Endothelial cell of umbilical vein (primary cell): ENCODE measurements around the gene KCNJ15. TPM values are rescaled to one million over a fixed set of nuclear protein-coding genes. Genes with fewer than 3 reads are reported as not detected.

Source experiments
- BruUV-seq: library from RNA; stranded (reverse); fragments of 400-500 nt; replicated peaks from 2 replicates; lab custom pipeline; 2021; lab: Mats Ljungman, UMichigan
- CTCF ChIA-PET: fragments of 300-600, 350-600 bp; sonication (Branson Sonifier 250); formaldehyde crosslinking; loops from one replicate; lab custom pipeline; 2021; ENCODE audit warnings: antibody characterized with exemption, inconsistent platforms; lab: Charles Lee
- POLR2A ChIA-PET: fragments of 300-600, 350-600 bp; sonication (Branson Sonifier 250); formaldehyde crosslinking; loops from one replicate; lab custom pipeline; 2021; ENCODE audit warnings: antibody characterized with exemption, inconsistent platforms; lab: Charles Lee
- DNase-seq: peaks from one replicate; pipeline ENCODE4 v3.0.0-alpha.2; 2011; ENCODE audit warnings: low read depth, low spot score
- FAIRE-seq: peaks from 2 replicates; lab custom pipeline; 2011; peaks lifted over from hg19 to GRCh38; lab: Jason Lieb, UNC
- H2AFZ ChIP-seq: 2 replicates; pipeline ENCODE4 v1.6.0; 2012; ENCODE audit warnings: low read depth, low read length, control low read depth, inconsistent platforms
- H3K27ac ChIP-seq: 2 replicates; pipeline ENCODE4 v1.5.1; 2011; ENCODE audit warnings: low read depth, mild to moderate bottlenecking, control low read depth, low read length, moderate library complexity; ENCODE audit not compliant: insufficient read depth
- H3K27me3 ChIP-seq, 2 experiments: 2 replicates each; pipeline versions ENCODE4 v1.6.0 to v1.6.1; 2011; ENCODE audit warnings: low read length in 2 of 2, mixed read lengths in 1 of 2; ENCODE audit not compliant: control insufficient read depth in 2 of 2, insufficient read depth in 2 of 2
- H3K36me3 ChIP-seq, 2 experiments: 2 replicates in 1 of 2; 3 replicates in 1 of 2; pipeline ENCODE4 v1.5.1; 2011; ENCODE audit warnings: low read length in 2 of 2, mild to moderate bottlenecking in 1 of 2, moderate library complexity in 1 of 2; ENCODE audit not compliant: control insufficient read depth in 2 of 2, insufficient read depth in 2 of 2; ENCODE audit errors: extremely low read depth in 1 of 2
- H3K4me1 ChIP-seq: 3 replicates; pipeline ENCODE4 v1.5.1; 2011; ENCODE audit warnings: mild to moderate bottlenecking, low read length; ENCODE audit not compliant: control insufficient read depth, insufficient read depth; ENCODE audit errors: extremely low read depth
- H3K4me2 ChIP-seq: 2 replicates; pipeline ENCODE4 v1.6.1; 2011; ENCODE audit warnings: low read length, control low read depth, mixed read lengths; ENCODE audit not compliant: insufficient read depth
- H3K4me3 ChIP-seq, 3 experiments: fragments of 200-600 bp in 1 of 3; sonication (generic), shearing (Covaris generic) in 1 of 3; replicated peaks in 1 of 3; 2 replicates each; pipeline ENCODE4 v1.5.1; 2011 to 2016; ENCODE audit warnings: control low read depth in 3 of 3, low read length in 3 of 3, mild to moderate bottlenecking in 2 of 3, inconsistent platforms in 1 of 3, low read depth in 1 of 3, moderate library complexity in 1 of 3; ENCODE audit not compliant: insufficient read depth in 1 of 3
- H3K79me2 ChIP-seq: 2 replicates; pipeline ENCODE4 v1.6.0; 2012; ENCODE audit warnings: low read length, inconsistent platforms; ENCODE audit not compliant: control insufficient read depth, insufficient read depth
- H3K9ac ChIP-seq: replicated peaks from 2 replicates; pipeline ENCODE3; 2011; ENCODE audit warnings: low read length, control low read depth; ENCODE audit not compliant: insufficient read depth; ENCODE audit errors: extremely low read depth
- H3K9me1 ChIP-seq: replicated peaks from 3 replicates; pipeline ENCODE4 v1.6.0; 2011; ENCODE audit warnings: mild to moderate bottlenecking, low read length; ENCODE audit not compliant: control insufficient read depth, insufficient read depth; ENCODE audit errors: extremely low read depth
- H3K9me3 ChIP-seq: replicated peaks from 2 replicates; pipeline ENCODE4 v1.5.1; 2012; ENCODE audit warnings: low read length, inconsistent platforms; ENCODE audit not compliant: control insufficient read depth, insufficient read depth
- H4K20me1 ChIP-seq: replicated peaks from 2 replicates; pipeline ENCODE3; 2011; ENCODE audit warnings: mild to moderate bottlenecking, low read length; ENCODE audit not compliant: control insufficient read depth, insufficient read depth; ENCODE audit errors: extremely low read depth
- EZH2 ChIP-seq: IDR thresholded peaks from 2 replicates; pipeline ENCODE4 v1.6.1; 2012; ENCODE audit warnings: borderline replicate concordance, low read depth, mild to moderate bottlenecking, moderate library complexity, low read length, inconsistent platforms; ENCODE audit not compliant: severe bottlenecking
- FOS ChIP-seq: IDR thresholded peaks from 2 replicates; pipeline ENCODE4 v1.6.1; 2011; ENCODE audit warnings: mild to moderate bottlenecking, low read length, moderate library complexity, borderline replicate concordance; ENCODE audit not compliant: insufficient read depth
- GATA2 ChIP-seq: IDR thresholded peaks from 2 replicates; pipeline ENCODE4 v1.7.0; 2011; ENCODE audit warnings: low read depth, mild to moderate bottlenecking, moderate library complexity, mixed read lengths, low read length; ENCODE audit not compliant: insufficient read length, insufficient read depth
- JUN ChIP-seq: IDR thresholded peaks from 2 replicates; pipeline ENCODE4 v1.6.1; 2011; ENCODE audit warnings: borderline replicate concordance, low read depth; ENCODE audit not compliant: insufficient read length, insufficient read depth
- MYC ChIP-seq: IDR thresholded peaks from one replicate; pipeline ENCODE4 v1.6.1; 2011; ENCODE audit warnings: mild to moderate bottlenecking, low read depth, low read length
- POLR2A ChIP-seq: IDR thresholded peaks from 2 replicates; pipeline ENCODE4 v1.6.1; 2012; ENCODE audit warnings: low read depth, mild to moderate bottlenecking, control low read depth, low read length
- POLR2AphosphoS5 ChIP-seq: IDR thresholded peaks from 2 replicates; pipeline ENCODE4 v1.6.1; 2012; ENCODE audit warnings: low read depth, mild to moderate bottlenecking, control low read depth, low read length, moderate library complexity; ENCODE audit not compliant: insufficient read depth
- dilution Hi-C: fragments of 300-500 bp; cut with MboI; formaldehyde crosslinking; loops from one replicate; pipeline ENCODE4 v1.15.0; 2019; ENCODE audit warnings: low sequenced_read_pairs; ENCODE audit not compliant: extremely low pct_ligation_motif_present
- intact Hi-C: fragments of 100-400 bp; cut with micrococcal nuclease; formaldehyde crosslinking; loops from one replicate; pipeline ENCODE4 v1.10.0; 2022
- polyA plus RNA-seq, 4 experiments: library from polyadenylated mRNA; depleted of rRNA in 3 of 4; stranded (reverse) in 3 of 4; unstranded in 1 of 4; fragments of >200 nt; gene quantifications; 2 replicates each; pipeline versions ENCODE4 v1.2.1 to v1.2.3, GENCODE V29; 2011 to 2012; ENCODE audit warnings: missing spikeins in 1 of 4
- total RNA-seq: library from RNA; stranded (reverse); gene quantifications from 2 replicates; pipeline ENCODE4 v1.2.3, GENCODE V29; 2021
- TF ChIP-seq, protein P1 (sequence below): IDR thresholded peaks from 2 replicates; pipeline ENCODE4 v1.6.1; 2011; ENCODE audit not compliant: insufficient read depth, insufficient read length
- TF ChIP-seq, protein P2 (sequence below), 2 donors: IDR thresholded peaks; 1 replicate in 1 of 2; 2 replicates in 1 of 2; pipeline ENCODE4 v1.5.1; 2011; ENCODE audit warnings: low read length in 2 of 2, mild to moderate bottlenecking in 2 of 2, moderate library complexity in 2 of 2, control low read depth in 1 of 2, inconsistent platforms in 1 of 2, low read depth in 1 of 2; ENCODE audit not compliant: insufficient read depth in 1 of 2; ENCODE audit errors: extremely low read depth in 1 of 2

Gene KCNJ15
- total and polyA plus RNA-seq, 2 donors (not counting 3 experiments of a cell fraction or from before 2014, with no cell fraction given) = 1.4 to 1.5 TPM

DNA sequence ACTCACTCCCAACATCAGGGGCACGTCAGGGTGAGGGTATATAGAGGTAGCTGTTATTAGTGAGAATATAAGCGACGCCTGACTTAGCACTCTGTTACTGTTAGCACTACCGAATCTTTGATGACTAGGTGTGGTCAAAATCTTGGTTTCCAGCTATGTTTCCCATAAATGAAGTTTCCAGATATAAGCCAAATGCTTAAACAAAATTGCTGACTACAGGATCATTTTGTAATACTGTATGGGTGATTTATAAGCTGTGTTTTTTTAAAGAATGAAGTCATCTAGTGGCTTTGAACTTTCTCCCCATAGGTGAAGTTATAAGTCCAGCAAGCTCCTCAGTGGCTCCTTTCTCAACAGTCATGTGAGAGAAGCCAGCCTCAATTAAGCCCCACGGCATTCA is 23.7 kb downstream of the KCNJ15 start:
- H3K36me3 ChIP-seq = no peaks in the 10 kb centered on the region
- H3K9me3 ChIP-seq = no peaks in the 10 kb centered on the region
- dilution Hi-C loops = no loop called here
- H3K27ac ChIP-seq = no peak overlapping the region
- H3K79me2 ChIP-seq = no peaks in the 10 kb centered on the region
- no peak overlapping the region for H2AFZ ChIP-seq
- no peak overlapping the region for H3K4me2 ChIP-seq
- peaks cover 0 to 8% of the 10 kb centered on the region in 2 experiments for H3K27me3 ChIP-seq
- no TSS peak for BruUV-seq
- H3K4me1 ChIP-seq = peaks cover 12% of the 10 kb centered on the region
- H3K9me1 ChIP-seq = no peaks in the 10 kb centered on the region
- TF ChIP-seq, protein P1, sequence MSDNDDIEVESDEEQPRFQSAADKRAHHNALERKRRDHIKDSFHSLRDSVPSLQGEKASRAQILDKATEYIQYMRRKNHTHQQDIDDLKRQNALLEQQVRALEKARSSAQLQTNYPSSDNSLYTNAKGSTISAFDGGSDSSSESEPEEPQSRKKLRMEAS = no peak
- TF ChIP-seq POLR2AphosphoS5 (no peak), FOS (no peak), JUN (no peak), EZH2 (no peak), POLR2A (no peak), MYC (no peak), GATA2 (no peak)
- TF ChIP-seq, protein P2, sequence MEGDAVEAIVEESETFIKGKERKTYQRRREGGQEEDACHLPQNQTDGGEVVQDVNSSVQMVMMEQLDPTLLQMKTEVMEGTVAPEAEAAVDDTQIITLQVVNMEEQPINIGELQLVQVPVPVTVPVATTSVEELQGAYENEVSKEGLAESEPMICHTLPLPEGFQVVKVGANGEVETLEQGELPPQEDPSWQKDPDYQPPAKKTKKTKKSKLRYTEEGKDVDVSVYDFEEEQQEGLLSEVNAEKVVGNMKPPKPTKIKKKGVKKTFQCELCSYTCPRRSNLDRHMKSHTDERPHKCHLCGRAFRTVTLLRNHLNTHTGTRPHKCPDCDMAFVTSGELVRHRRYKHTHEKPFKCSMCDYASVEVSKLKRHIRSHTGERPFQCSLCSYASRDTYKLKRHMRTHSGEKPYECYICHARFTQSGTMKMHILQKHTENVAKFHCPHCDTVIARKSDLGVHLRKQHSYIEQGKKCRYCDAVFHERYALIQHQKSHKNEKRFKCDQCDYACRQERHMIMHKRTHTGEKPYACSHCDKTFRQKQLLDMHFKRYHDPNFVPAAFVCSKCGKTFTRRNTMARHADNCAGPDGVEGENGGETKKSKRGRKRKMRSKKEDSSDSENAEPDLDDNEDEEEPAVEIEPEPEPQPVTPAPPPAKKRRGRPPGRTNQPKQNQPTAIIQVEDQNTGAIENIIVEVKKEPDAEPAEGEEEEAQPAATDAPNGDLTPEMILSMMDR (IDR thresholded peaks at IDR 0.05; ENCODE audit: extremely low read depth in 1 of 2, insufficient read depth in 1 of 2, low read depth in 1 of 2, low read length in 2 of 2) = no peak
- intact Hi-C loops = no loop called here
- no peak overlapping the region for H3K4me3 ChIP-seq
- DNase-seq = no peak
- no peak overlapping the region for H3K9ac ChIP-seq
- POLR2A ChIA-PET = no interaction called here
- no peaks in the 10 kb centered on the region for H4K20me1 ChIP-seq
- CTCF ChIA-PET = interaction anchor here (0.8 to 1.8 kb wide), 2 partner anchors 61 to 72 kb away, joined by 3 to 4 read pairs; no protein-coding TSS in a partner anchor
- FAIRE-seq = no peak
